GM12874 (cell line): ENCODE results near the gene SIRT4.

ENCODE experiments used
- TF ChIP-seq, protein P1 (sequence below): IDR thresholded peaks from 2 replicates; pipeline ENCODE4 v1.5.1; 2011; ENCODE audit warnings: low read depth, mild to moderate bottlenecking, control low read depth, low read length, moderate library complexity; ENCODE audit not compliant: insufficient read depth

SIRT4 gene

DNA sequence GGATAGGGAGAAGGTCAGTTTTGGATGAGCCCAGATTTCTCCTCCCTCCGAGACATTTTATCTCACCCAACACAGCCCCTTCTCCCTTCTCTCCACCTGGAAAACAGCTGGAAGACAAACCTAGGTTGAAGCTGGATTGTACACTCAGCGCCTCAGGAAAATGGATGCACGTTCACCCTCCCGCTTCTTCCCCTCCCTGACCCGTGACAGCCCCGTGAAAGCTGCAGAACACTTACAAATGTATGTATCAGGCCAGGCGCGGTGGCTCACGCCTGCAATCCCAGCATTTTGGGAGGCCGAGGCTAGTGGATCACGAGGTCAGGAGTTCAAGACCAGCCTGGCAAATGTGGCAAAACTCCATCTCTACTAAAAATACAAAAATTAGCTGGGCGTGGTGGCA, 14.6 kb upstream of the SIRT4 start:
- TF ChIP-seq, protein P1, sequence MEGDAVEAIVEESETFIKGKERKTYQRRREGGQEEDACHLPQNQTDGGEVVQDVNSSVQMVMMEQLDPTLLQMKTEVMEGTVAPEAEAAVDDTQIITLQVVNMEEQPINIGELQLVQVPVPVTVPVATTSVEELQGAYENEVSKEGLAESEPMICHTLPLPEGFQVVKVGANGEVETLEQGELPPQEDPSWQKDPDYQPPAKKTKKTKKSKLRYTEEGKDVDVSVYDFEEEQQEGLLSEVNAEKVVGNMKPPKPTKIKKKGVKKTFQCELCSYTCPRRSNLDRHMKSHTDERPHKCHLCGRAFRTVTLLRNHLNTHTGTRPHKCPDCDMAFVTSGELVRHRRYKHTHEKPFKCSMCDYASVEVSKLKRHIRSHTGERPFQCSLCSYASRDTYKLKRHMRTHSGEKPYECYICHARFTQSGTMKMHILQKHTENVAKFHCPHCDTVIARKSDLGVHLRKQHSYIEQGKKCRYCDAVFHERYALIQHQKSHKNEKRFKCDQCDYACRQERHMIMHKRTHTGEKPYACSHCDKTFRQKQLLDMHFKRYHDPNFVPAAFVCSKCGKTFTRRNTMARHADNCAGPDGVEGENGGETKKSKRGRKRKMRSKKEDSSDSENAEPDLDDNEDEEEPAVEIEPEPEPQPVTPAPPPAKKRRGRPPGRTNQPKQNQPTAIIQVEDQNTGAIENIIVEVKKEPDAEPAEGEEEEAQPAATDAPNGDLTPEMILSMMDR = no peak

DNA sequence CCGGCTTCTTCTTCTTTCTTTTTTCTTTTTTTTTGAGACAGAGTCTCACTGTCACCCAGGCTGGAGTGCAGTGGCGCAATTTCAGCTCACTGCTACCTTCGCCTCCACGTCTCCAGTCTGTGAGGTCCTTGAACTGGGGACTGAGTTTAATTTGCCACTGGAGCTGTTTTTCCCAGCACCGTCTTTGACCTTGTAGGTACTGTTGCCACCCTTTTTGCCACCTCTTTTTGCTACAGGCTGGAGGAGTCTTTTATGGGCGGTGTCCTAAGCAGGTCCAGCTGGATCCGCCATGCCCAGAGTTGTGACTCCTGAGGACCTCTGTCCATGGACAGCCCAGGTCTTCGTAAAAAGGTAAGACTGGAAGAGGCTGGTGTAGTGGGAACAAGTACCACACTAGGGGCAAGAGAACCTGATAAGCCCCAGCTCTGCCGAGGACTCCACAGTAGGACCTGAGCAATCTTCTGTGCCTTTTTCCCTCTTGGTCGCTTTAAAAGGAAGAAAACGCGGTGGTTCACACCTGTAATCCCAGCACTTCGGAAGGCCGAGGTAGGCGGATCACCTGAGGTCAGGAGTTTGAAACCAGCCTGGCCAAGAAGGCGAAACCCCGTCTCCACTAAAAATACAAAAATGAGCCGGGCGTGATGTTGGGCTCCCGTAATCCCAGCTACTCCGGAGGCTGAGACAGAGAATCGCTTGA, 11.4 kb upstream of the SIRT4 start:
- TF ChIP-seq, protein P1 = no peak

DNA sequence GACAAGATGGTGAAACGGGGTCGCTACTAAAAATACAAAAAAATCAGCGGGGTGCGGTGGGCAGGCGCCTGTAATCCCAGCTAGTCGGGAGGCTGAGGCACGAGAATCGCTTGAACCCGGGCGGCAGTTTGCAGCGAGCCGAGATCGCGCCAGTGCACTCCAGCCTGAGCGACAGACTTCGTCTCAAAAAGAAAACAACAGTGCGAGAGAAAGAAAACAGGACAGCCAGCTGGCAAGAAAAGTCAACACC, 9.8 kb upstream of the SIRT4 start:
- TF ChIP-seq, protein P1 = no peak

DNA sequence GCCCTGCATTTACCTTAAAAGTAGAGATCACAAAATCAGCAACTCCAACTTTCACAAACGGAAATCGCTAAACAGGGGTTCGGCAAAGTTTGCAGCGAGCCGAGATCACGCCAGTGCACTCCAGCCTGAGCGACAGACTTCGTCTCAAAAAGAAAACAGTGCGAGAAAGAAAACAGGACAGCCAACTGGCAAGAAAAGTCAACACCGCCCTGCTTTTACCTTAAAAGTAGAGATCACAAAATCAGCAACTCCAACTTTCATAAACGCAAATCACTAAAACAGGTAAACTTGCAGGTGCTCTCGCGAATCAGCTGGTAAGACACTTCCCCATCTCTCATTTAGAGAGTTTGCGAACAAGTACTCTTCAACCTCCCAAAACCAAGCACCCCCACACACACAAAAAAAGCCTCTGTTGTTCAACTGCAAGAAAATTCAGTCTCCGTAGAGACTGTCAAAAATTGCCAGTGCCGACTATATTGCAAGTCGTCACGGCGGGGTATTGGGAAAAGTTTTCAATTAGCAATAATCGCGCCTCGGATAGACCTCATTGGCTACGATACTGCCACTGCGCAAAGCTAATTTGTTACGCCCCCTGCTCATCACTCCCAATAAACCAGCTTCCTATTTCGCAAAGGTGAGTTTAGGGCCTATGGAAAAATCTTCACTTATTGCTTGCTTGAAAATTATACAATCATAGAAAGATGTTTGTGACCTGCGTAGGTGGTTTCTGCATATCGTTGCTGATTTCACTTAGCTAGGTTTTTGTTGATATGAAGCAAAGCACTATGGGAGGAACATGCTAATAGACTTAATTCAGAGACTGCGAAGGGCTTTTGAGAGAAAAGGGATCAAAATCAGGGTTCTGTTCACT, 9.2 kb upstream of the SIRT4 start, which contains the start of gene RNU4-1:
Gene RNU4-1 (minus strand): TSS at position 577 of the 871 bp plus-strand sequence.
- TF ChIP-seq, protein P1 = no peak

DNA sequence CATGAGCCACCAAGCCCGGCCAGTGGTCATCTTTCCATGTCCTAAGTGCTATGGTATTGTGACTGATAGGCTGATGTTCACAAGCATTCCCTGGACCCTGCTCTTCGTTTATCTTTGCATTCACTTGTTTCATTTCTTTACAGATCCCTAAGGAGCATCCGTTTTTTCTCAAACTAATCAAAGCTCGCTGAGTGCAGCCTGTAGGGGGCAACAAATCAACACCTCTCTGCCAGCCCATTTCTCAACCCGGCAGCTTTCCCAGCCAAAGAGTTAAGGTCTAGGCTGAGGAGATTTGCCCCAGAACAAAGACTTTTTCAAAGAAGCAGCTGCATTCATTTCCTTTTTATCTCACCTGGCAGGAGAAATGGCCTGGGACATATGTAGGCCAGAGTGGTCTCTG, 12.1 kb downstream of the SIRT4 start:
- TF ChIP-seq, protein P1 = peak; percentile 33

DNA sequence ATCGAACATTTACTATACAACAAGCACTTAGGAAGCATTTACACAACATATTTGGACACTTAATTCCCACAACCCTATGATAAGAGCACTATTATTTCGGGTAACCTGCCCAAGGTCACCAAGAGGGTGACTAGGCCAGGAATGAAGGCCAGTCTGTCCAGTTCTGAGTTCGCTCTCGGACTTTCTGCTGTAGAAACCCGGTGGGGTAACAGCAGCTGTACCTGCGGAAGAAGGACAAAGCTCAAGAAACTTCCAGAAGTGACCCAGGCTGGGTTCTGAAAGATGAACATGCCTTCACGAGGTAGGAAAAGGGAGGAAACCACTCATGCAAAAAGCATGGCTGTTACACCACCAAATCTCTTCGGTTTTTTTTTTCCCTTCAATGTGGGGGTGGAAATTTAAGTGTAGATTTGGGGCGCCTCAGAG, 14.7 kb downstream of the SIRT4 start:
- TF ChIP-seq, protein P1 = no peak

DNA sequence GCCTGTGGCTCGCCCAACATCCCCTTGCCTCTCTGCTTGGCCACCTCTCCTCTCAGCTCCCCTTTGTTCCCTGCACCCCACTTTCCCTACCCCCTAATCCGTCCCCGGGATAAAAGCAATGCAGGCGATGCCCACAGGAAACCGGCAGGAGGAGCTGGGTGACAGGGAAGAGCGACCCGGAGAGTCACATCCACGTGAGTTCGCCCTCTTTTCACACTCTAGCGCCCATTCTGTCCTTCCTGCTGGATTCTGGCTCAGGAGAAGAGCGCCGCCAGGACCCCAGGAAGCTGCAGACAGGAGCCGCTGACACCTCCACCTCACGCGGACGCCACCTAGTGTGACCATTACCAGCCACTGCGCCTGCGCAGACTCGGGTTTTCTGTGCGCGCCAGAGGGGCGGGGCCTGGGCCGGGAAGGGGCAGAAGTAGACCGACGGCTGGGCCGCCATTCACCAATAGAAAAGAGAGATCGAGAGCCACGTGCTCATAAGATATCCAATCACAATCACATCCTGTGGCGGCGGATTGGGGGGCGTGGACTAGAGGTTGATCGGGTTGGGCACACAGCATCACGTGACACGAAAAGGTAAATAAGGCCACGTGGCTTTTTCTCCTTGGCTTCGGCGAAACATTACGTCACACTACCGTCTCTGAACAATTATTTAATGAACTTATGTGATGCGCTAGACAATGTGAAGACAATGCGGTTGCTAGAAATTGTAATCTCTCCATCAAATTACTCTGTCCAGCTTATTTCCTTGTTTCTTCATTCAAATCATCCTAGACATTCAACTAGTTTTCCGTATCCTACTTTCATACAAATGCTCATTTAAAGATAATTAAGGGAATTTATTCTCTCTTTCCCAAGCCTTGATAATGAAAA, 15.3 kb downstream of the SIRT4 start:
- TF ChIP-seq, protein P1 = peak; percentile 62
